SH-SY5Y (cell line): Measurements from ENCODE around the gene LRRC74A.

Source experiments
- GATA2 ChIP-seq: IDR thresholded peaks from 2 replicates; pipeline ENCODE4 v1.6.1; 2011; ENCODE audit warnings: mild to moderate bottlenecking, low read depth, low read length
- GATA3 ChIP-seq: IDR thresholded peaks from 2 replicates; pipeline ENCODE4 v1.6.1; 2011; ENCODE audit warnings: low read depth, mild to moderate bottlenecking, low read length, moderate library complexity

DNA sequence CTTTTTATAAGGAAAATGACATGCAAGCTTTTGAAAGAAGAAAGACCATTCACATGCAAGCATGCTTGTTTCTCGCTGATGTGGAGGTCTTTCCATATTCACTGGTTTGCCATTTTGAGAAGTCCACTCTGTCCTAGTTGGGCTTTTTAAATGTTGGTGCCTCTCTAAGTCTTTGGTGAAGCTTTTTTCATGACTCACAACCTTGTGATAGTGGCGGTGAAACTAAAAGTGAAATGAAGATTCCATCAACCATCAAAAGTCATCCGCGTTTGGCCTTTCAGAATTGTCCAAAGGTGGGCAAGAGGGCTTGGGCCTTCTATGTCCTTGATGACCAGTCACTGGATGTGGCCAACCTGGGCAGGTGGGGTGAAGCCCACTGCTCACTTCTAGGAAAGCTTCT lies 4.3 kb downstream of the LRRC74A start:
- TF ChIP-seq GATA3 (no peak), GATA2 (no peak)
